HG03432 (cell line): ENCODE data around the gene HSPA12B.
A peak's percentile ranks its signal among the peaks of the same experiment; 100 is the strongest.
"Not testable (repeated sequence)": the region's sequence is repeated elsewhere in the genome, so short reads cannot be mapped to it uniquely, and the experiment has no call there.

Experiments
- ATAC-seq: cut with Tn5 transposase; IDR thresholded peaks from one replicate; pipeline ENCODE4 v1.9.1; 2021; ENCODE audit warnings: mild to moderate bottlenecking, moderate library complexity; ENCODE audit not compliant: unreplicated experiment

Gene HSPA12B

GRCh38 chr20:3784216-3784853 lies 51.9 kb downstream of the HSPA12B start:
- ATAC-seq = no peak

- ATAC-seq = no peak
These were observed 52.4 kb downstream of the HSPA12B start for GRCh38 chr20:3784863-3785239.

GRCh38 chr20:3785240-3786125 lies 53.0 kb downstream of the HSPA12B start:
- ATAC-seq = no peak

GRCh38 chr20:3786126-3786484 lies 53.6 kb downstream of the HSPA12B start:
- ATAC-seq = peak; percentile 21

- peak; percentile 89 for ATAC-seq
These were observed 54.3 kb downstream of the HSPA12B start, which contains the start of gene CENPB for GRCh38 chr20:3786665-3787323. CENPB (minus strand) TSS chr20:3786740; CDS start chr20:3786483, 257 bp downstream.

GRCh38 chr20:3787324-3788014 lies 55.0 kb downstream of the HSPA12B start:
- ATAC-seq = no peak

GRCh38 chr20:3788685-3789155 lies 56.2 kb downstream of the HSPA12B start:
- ATAC-seq = no peak

GRCh38 chr20:3789201-3789600 lies 56.7 kb downstream of the HSPA12B start:
- ATAC-seq = not testable (repeated sequence)

GRCh38 chr20:3794168-3794567 lies 61.7 kb downstream of the HSPA12B start:
- ATAC-seq = not testable (repeated sequence)

GRCh38 chr20:3794701-3795420 lies 62.4 kb downstream of the HSPA12B start:
- no peak for ATAC-seq

- peak; percentile 75 for ATAC-seq
These were observed 63.3 kb downstream of the HSPA12B start, which contains the start of gene CDC25B for GRCh38 chr20:3795511-3796468. CDC25B (plus strand) TSS chr20:3796310; CDS start chr20:3796532, 222 bp downstream.

- ATAC-seq = peak; percentile 1
These were observed 64.2 kb downstream of the HSPA12B start for GRCh38 chr20:3796477-3797225.

GRCh38 chr20:3797226-3797545 lies 64.7 kb downstream of the HSPA12B start:
- ATAC-seq = no peak

- no peak for ATAC-seq
These were observed 65.3 kb downstream of the HSPA12B start for GRCh38 chr20:3797592-3798372.

GRCh38 chr20:3798373-3798768 lies 65.9 kb downstream of the HSPA12B start:
- no peak for ATAC-seq

- no peak for ATAC-seq
These were observed 66.4 kb downstream of the HSPA12B start for GRCh38 chr20:3798908-3799248.

- no peak for ATAC-seq
These were observed 67.9 kb downstream of the HSPA12B start for GRCh38 chr20:3800256-3800877.
